HG03135 (cell line): ENCODE data around the gene KLHDC4.

ENCODE experiments used
- ATAC-seq: cut with Tn5 transposase; IDR thresholded peaks from one replicate; pipeline ENCODE4 v1.9.1; 2021; ENCODE audit warnings: mild to moderate bottlenecking, moderate library complexity; ENCODE audit not compliant: unreplicated experiment

The KLHDC4 gene

GRCh38 chr16:87664792-87665191 is 101.0 kb downstream of the KLHDC4 start:
- no peak for ATAC-seq

- no peak for ATAC-seq
Measured at GRCh38 chr16:87662254-87663204, 103.3 kb downstream of the KLHDC4 start.

GRCh38 chr16:87661561-87661960 is 104.2 kb downstream of the KLHDC4 start:
- no peak for ATAC-seq

- no peak for ATAC-seq
Measured at GRCh38 chr16:87658564-87659225, 107.1 kb downstream of the KLHDC4 start.
